Colonic mucosa (tissue), 4 donors: ENCODE data around the gene HNRNPUL1. TPM values are rescaled to one million over a fixed set of nuclear protein-coding genes. Genes with fewer than 3 reads are reported as not detected.

Source experiments
- DNase-seq: peaks from one replicate; pipeline ENCODE4 v3.0.0-alpha.2; 2020
- H3K27ac ChIP-seq: fragments of 200-600 bp; one replicate; pipeline ENCODE4 v1.8.0; 2021
- H3K27me3 ChIP-seq: fragments of 200-600 bp; one replicate; pipeline ENCODE4 v1.8.0; 2021
- H3K36me3 ChIP-seq: fragments of 200-600 bp; one replicate; pipeline ENCODE4 v1.8.0; 2021
- H3K4me1 ChIP-seq: fragments of 200-600 bp; one replicate; pipeline ENCODE4 v1.8.0; 2021; ENCODE audit warnings: mild to moderate bottlenecking
- H3K4me3 ChIP-seq: fragments of 200-600 bp; one replicate; pipeline ENCODE4 v1.8.0; 2021
- H3K9ac ChIP-seq, 2 donors: one replicate each; pipeline ENCODE4 v1.7.0; 2013; ENCODE audit warnings: control low read depth in 2 of 2, low read depth in 2 of 2, low read length in 2 of 2
- H3K9me3 ChIP-seq: fragments of 200-600 bp; one replicate; pipeline ENCODE4 v1.8.0; 2021
- CTCF ChIP-seq: fragments of 200-600 bp; IDR thresholded peaks from one replicate; pipeline ENCODE4 v1.8.0; 2022; ENCODE audit warnings: antibody characterized with exemption, mild to moderate bottlenecking
- intact Hi-C: fragments of 100-400 bp; cut with DNase I; formaldehyde crosslinking; loops from one replicate; pipeline ENCODE4 v1.14.1; 2022
- total RNA-seq, 2 donors: library from RNA; stranded (reverse); fragmentation: NEBNext Ultra II Directional in 1 of 2; extraction: Animal tissue kit (Norgen Biotek cat#: 25700) in 1 of 2; gene quantifications; one replicate each; pipeline ENCODE4 v1.2.1, GENCODE V29; 2021
- donor health status: healthy.
- donor health status: DM: no; HTN: no; CAD: no.
- donor health status: DM: no; HTN: no; CAD: no.

HNRNPUL1 gene
- total RNA-seq, result 100 to 1,000 TPM; 179 to 233 TPM

GRCh38 chr19:41263850-41264580 lies at the start of gene HNRNPUL1:
Gene HNRNPUL1, plus strand, starts transcription at chr19:41264372. Its CDS starts 132 bp downstream, at chr19:41264504.
- intact Hi-C loops, result no loop called here
- DNase-seq, result peak; percentile 98
- H3K27me3 ChIP-seq, result no peaks in the 10 kb centered on the region
- peaks cover 11% of the 10 kb centered on the region for H3K36me3 ChIP-seq
- peaks cover 7% of the 10 kb centered on the region for H3K4me1 ChIP-seq
- H3K9ac ChIP-seq, result peak within 1 kb of the TSS; percentile 100
- peak within 1 kb of the TSS; percentile 99 for H3K27ac ChIP-seq
- H3K9me3 ChIP-seq, result no peaks in the 10 kb centered on the region
- peak within 1 kb of the TSS; percentile 99 for H3K4me3 ChIP-seq
- no peak for TF ChIP-seq CTCF

DNA sequence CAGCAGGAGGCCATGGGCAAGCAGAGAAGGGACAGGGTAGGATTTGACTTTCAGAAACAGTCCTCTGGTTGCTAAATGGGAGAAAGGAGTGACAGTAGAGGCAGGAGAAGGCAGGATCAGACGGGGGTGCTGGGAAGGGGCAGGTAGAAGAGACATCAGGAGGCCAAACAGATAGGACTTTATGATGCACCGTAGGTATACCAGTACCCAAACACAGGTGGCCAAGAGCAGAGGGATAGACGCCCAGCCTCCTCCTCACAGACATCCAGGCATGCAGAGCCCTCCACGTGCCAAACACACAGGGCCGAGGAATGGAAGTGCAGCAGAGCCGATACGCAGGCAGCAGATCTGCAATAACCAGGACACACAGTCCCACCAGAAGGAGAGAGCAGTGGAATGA lies 46.4 kb upstream of the HNRNPUL1 start:
- intact Hi-C loops, result no loop called here
- Histone ChIP-seq H3K4me1 (no peaks in the 10 kb centered on the region), H3K27ac (no peak overlapping the region), H3K9me3 (no peaks in the 10 kb centered on the region), H3K27me3 (peaks cover 4% of the 10 kb centered on the region), H3K9ac (no peak overlapping the region), H3K36me3 (no peaks in the 10 kb centered on the region), H3K4me3 (no peak overlapping the region)
- DNase-seq, result no peak
- no peak for TF ChIP-seq CTCF

DNA sequence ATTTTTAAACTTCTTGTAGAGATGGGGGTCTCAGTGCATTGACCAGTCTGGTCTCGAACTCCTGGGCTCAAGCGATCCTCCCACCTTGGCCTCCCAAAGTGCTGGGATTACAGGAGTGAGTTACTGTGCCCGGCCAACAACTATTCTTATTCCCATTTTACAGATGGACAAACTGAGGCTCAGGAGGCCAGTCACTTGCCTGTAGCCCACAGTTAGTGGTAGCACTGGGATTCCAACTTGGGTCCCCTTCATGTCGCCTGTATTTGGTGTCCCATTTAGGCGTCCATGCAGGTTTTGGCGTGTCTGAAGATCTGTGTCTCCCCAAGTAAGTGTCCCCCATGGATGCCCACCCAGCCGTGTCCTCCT lies 45.9 kb upstream of the HNRNPUL1 start:
- intact Hi-C loops, result no loop called here
- no peaks in the 10 kb centered on the region for H3K36me3 ChIP-seq
- peaks cover 4% of the 10 kb centered on the region for H3K27me3 ChIP-seq
- H3K4me1 ChIP-seq, result no peaks in the 10 kb centered on the region
- no peak for DNase-seq
- H3K4me3 ChIP-seq, result no peak overlapping the region
- H3K9ac ChIP-seq, result peak overlapping the region; percentile 28 to 32
- no peak overlapping the region for H3K27ac ChIP-seq
- TF ChIP-seq CTCF, result no peak
- no peaks in the 10 kb centered on the region for H3K9me3 ChIP-seq

DNA sequence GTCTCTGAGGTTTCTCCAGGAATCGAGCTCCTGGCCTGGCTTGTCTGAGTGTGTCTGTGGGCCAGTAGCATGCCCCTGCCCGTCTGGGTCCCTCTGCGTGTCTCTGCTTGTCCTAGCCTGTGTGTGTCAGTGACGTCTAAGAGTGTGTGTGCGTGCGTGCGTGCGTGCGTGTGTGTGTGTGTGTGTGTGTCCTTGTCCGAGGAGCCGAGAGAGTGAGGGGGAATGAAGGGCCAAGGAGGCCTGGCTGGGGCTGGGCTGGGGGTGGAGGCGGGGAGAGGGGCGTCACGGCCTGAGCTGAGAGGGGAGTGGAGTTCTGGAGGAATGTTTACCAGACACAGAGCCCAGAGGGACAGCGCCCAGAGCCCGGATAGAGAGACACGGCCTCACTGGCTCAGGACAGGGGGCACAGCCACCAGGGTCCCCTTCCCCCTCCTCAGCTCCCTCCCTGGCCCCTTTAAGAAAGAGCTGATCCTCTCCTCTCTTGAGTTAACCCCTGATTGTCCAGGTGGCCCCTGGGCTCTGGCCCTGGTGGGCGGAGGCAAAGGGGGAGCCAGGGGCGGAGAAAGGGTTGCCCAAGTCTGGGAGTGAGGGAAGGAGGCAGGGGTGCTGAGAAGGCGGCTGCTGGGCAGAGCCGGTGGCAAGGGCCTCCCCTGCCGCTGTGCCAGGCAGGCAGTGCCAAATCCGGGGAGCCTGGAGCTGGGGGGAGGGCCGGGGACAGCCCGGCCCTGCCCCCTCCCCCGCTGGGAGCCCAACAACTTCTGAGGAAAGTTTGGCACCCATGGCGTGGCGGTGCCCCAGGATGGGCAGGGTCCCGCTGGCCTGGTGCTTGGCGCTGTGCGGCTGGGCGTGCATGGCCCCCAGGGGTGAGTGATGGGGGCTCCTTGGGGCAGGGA lies 45.3 kb upstream of the HNRNPUL1 start, which contains the start of gene AXL:
Gene AXL, plus strand, starts transcription at position 609 of the 893 bp plus-strand sequence. Its CDS starts 170 bp downstream, at position 779.
- Histone ChIP-seq H3K36me3 (no peaks in the 10 kb centered on the region), H3K4me3 (peak within 1 kb of the TSS; percentile 37), H3K27ac (peak within 1 kb of the TSS; percentile 77), H3K4me1 (no peaks in the 10 kb centered on the region), H3K9me3 (no peaks in the 10 kb centered on the region), H3K27me3 (peaks cover 4% of the 10 kb centered on the region), H3K9ac (peak within 1 kb of the TSS; percentile 72 to 74)
- intact Hi-C loops, result no loop called here
- peak; percentile 59 for DNase-seq
- TF ChIP-seq CTCF, result no peak

DNA sequence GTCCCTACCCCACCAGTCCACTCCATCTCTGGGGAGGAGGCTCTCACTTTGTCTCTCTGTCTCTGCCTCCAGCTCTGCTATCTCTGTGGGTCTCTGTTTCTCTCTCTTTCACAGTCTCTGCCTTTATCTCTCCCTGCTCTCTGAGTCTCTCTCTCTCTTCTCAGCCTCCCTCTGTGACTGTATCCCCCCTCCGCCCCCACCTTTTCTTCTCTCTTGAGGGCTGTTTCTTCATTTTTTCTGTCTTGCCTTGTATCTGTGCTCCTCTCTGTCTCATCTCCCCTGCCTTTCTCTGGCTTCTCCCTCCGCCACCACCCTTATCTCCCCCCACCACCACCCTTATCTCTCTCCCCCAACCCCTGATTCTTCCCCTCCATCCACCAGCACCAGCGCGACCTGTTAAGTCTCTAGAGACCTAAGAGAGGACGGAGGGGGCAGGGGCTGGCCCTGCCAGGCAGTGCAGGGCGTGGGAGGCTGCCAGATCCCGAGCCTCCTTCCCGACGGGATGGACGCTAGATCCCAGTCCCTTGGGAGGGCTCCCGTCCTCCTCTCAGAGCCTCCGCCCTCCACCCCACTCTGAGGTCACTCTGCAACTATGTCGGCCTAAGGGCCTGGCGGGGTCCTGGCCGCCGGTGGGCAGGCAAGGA lies 44.1 kb upstream of the HNRNPUL1 start:
- TF ChIP-seq CTCF, result no peak
- Histone ChIP-seq H3K27me3 (peaks cover 4% of the 10 kb centered on the region), H3K27ac (peak overlapping the region; percentile 77), H3K36me3 (no peaks in the 10 kb centered on the region), H3K9me3 (no peaks in the 10 kb centered on the region), H3K4me3 (peak overlapping the region; percentile 37), H3K9ac (peak overlapping the region; percentile 72 to 74), H3K4me1 (no peaks in the 10 kb centered on the region)
- intact Hi-C loops, result no loop called here
- DNase-seq, result no peak
